AG10803 (cell line): ENCODE data around the gene PRKCE.

Source experiments
- DNase-seq: peaks from one replicate; pipeline ENCODE4 v3.0.0; 2010; ENCODE audit warnings: low read depth
- H3K4me3 ChIP-seq: 2 replicates; pipeline ENCODE4 v1.5.1; 2011; ENCODE audit warnings: mild to moderate bottlenecking, low read length, control low read depth
- CTCF ChIP-seq: conservative IDR thresholded peaks from 2 replicates; pipeline ENCODE4 v1.5.1; 2011; ENCODE audit warnings: mild to moderate bottlenecking, low read length, control low read depth, inconsistent platforms

PRKCE gene

GRCh38 chr2:46117379-46117778, 465.9 kb downstream of the PRKCE start:
- H3K4me3 ChIP-seq = no peak overlapping the region
- no peak for TF ChIP-seq CTCF
- DNase-seq = peak; percentile 59

- DNase-seq = no peak
- TF ChIP-seq CTCF = no peak
- H3K4me3 ChIP-seq = no peak overlapping the region
Observed at GRCh38 chr2:46117994-46118393, 466.5 kb downstream of the PRKCE start.

GRCh38 chr2:46118656-46119371, 467.3 kb downstream of the PRKCE start:
- peak; percentile 42 for DNase-seq
- TF ChIP-seq CTCF = no peak
- H3K4me3 ChIP-seq = no peak overlapping the region

- DNase-seq = peak; percentile 93
- TF ChIP-seq CTCF = no peak
- no peak overlapping the region for H3K4me3 ChIP-seq
Observed at GRCh38 chr2:46119453-46119852, 468.0 kb downstream of the PRKCE start.

GRCh38 chr2:46120792-46121555, 469.5 kb downstream of the PRKCE start:
- no peak overlapping the region for H3K4me3 ChIP-seq
- no peak for TF ChIP-seq CTCF
- DNase-seq = no peak

- no peak for TF ChIP-seq CTCF
- peak; percentile 5 for DNase-seq
- H3K4me3 ChIP-seq = no peak overlapping the region
Observed at GRCh38 chr2:46122318-46122976, 471.0 kb downstream of the PRKCE start.

GRCh38 chr2:46123013-46123412, 471.5 kb downstream of the PRKCE start:
- TF ChIP-seq CTCF = no peak
- H3K4me3 ChIP-seq = no peak overlapping the region
- DNase-seq = no peak
